SJSA1 (cell line): Measurements from ENCODE around the gene TBCD. TPM values are rescaled to one million over a fixed set of nuclear protein-coding genes. Genes with fewer than 3 reads are reported as not detected.

Source experiments
- DNase-seq, 2 experiments: peaks; one replicate each; pipeline ENCODE4 v3.0.0-alpha.2; 2015 to 2020; ENCODE audit warnings: low spot score in 2 of 2, low read depth in 1 of 2
- H3K27ac ChIP-seq: fragments of 250-450 bp; sonication (Bioruptor Pico); 2 replicates; pipeline ENCODE4 v1.5.1; 2020; ENCODE audit warnings: mild to moderate bottlenecking, moderate library complexity
- H3K27me3 ChIP-seq: fragments of 250-450 bp; sonication (Bioruptor Pico); replicated peaks from 2 replicates; pipeline ENCODE4 v1.5.1; 2020; ENCODE audit warnings: mild to moderate bottlenecking, moderate library complexity
- H3K36me3 ChIP-seq: fragments of 250-450 bp; sonication (Bioruptor Pico); 2 replicates; pipeline ENCODE4 v1.5.1; 2020; ENCODE audit warnings: mild to moderate bottlenecking
- H3K4me1 ChIP-seq: fragments of 250-450 bp; sonication (Bioruptor Pico); replicated peaks from 2 replicates; pipeline ENCODE4 v1.6.1; 2021; ENCODE audit warnings: mild to moderate bottlenecking
- H3K4me3 ChIP-seq: fragments of 250-450 bp; sonication (Bioruptor Pico); 2 replicates; pipeline ENCODE4 v1.5.1; 2020; ENCODE audit warnings: mild to moderate bottlenecking
- H3K9me3 ChIP-seq: fragments of 250-450 bp; sonication (Bioruptor Pico); replicated peaks from 2 replicates; pipeline ENCODE4 v1.5.1; 2020; ENCODE audit warnings: mild to moderate bottlenecking
- total RNA-seq: library from RNA; depleted of rRNA; stranded (reverse); fragments of >200 nt; shearing (Covaris generic); gene quantifications from 2 replicates; pipeline ENCODE4 v1.2.3, GENCODE V29; 2014

TBCD gene
- total RNA-seq, 1 experiment from 2014 or later: 39.4 TPM

- Histone ChIP-seq H3K36me3 (peaks cover 39% of the 10 kb centered on the region), H3K9me3 (peaks cover 4% of the 10 kb centered on the region; the same call in 1 of the 2 replicates), H3K4me1 (peaks cover 12% of the 10 kb centered on the region), H3K27me3 (no peaks in the 10 kb centered on the region), H3K4me3 (no peak overlapping the region), H3K27ac (no peak overlapping the region)
- no peak for DNase-seq
Observed at GRCh38 chr17:82822281-82822680, 70.4 kb downstream of the TBCD start.

GRCh38 chr17:82823004-82823403 lies 71.1 kb downstream of the TBCD start:
- Histone ChIP-seq H3K27me3 (no peaks in the 10 kb centered on the region), H3K4me3 (no peak overlapping the region), H3K9me3 (peaks cover 4% of the 10 kb centered on the region; the same call in 1 of the 2 replicates), H3K4me1 (peaks cover 8% of the 10 kb centered on the region), H3K36me3 (peaks cover 34% of the 10 kb centered on the region), H3K27ac (no peak overlapping the region)
- DNase-seq: no peak

GRCh38 chr17:82825540-82826124 lies 73.8 kb downstream of the TBCD start:
- no peaks in the 10 kb centered on the region for H3K4me1 ChIP-seq
- DNase-seq: no peak

GRCh38 chr17:82826211-82826610 lies 74.3 kb downstream of the TBCD start:
- H3K9me3 ChIP-seq: no peaks in the 10 kb centered on the region
- H3K4me1 ChIP-seq: no peaks in the 10 kb centered on the region
- DNase-seq: no peak
- H3K27ac ChIP-seq: no peak overlapping the region
- no peaks in the 10 kb centered on the region for H3K27me3 ChIP-seq
- H3K36me3 ChIP-seq: peaks cover 33% of the 10 kb centered on the region
- H3K4me3 ChIP-seq: no peak overlapping the region

More at GRCh38 chr17:82825540-82826124, 73.8 kb downstream of the TBCD start:
- no peaks in the 10 kb centered on the region for H3K9me3 ChIP-seq
- no peak overlapping the region for H3K4me3 ChIP-seq
- no peak overlapping the region for H3K27ac ChIP-seq
- peaks cover 31% of the 10 kb centered on the region for H3K36me3 ChIP-seq
- H3K27me3 ChIP-seq: no peaks in the 10 kb centered on the region

- no peak for DNase-seq
- H3K4me3 ChIP-seq: no peak overlapping the region
- H3K4me1 ChIP-seq: no peaks in the 10 kb centered on the region
- H3K27ac ChIP-seq: no peak overlapping the region
- H3K9me3 ChIP-seq: no peaks in the 10 kb centered on the region
- H3K36me3 ChIP-seq: peaks cover 37% of the 10 kb centered on the region
- no peaks in the 10 kb centered on the region for H3K27me3 ChIP-seq
Observed at GRCh38 chr17:82826956-82827355, 75.1 kb downstream of the TBCD start.

GRCh38 chr17:82828875-82829487 lies 77.1 kb downstream of the TBCD start:
- H3K36me3 ChIP-seq: peaks cover 51% of the 10 kb centered on the region
- no peaks in the 10 kb centered on the region for H3K27me3 ChIP-seq
- no peaks in the 10 kb centered on the region for H3K9me3 ChIP-seq
- no peaks in the 10 kb centered on the region for H3K4me1 ChIP-seq
- DNase-seq: no peak
- no peak overlapping the region for H3K4me3 ChIP-seq
- H3K27ac ChIP-seq: no peak overlapping the region

- Histone ChIP-seq H3K36me3 (peaks cover 45% of the 10 kb centered on the region), H3K4me1 (no peaks in the 10 kb centered on the region), H3K27ac (no peak overlapping the region), H3K27me3 (no peaks in the 10 kb centered on the region), H3K9me3 (no peaks in the 10 kb centered on the region), H3K4me3 (no peak overlapping the region)
- DNase-seq: no peak
Observed at GRCh38 chr17:82830249-82830661, 78.4 kb downstream of the TBCD start.

DNA sequence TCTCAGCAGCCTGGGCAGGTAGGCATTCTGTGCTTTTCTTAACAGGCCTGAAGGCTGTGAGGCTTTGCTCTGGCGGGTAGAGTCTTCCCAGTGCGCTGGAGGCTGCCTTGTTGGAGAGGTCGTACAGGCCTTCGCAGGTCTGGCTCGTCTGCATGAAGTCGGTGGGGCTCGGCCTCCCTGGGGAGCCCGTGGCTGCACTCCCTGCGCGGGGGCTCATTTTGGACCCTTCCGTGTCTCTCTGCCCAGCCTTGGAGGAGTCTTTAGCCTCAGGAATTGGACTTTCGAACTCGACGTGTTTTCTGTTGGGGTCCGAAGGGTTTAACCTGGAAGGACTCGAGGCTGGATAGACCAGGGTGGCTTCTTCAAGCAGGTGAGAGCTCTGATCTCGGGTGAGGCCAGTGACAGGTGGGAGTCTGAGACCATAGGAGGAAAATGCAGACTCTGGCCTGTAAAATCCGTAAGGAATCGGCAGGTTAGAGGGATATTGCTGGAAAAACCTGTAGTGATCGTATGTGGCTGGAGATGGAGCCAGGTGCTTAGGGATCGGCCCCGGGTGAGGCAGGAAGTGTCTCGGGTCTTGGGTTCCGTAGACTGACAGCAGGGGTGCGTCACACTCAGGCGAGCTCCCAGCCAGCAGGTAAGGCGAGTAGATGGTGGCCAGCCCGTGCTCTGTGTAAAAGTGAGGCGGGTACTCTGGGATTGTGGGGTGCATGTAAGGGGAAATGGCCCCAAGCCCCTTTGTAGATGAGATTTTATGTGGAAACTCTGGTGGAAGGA lies 79.4 kb downstream of the TBCD start:
- H3K4me3 ChIP-seq: no peak overlapping the region
- DNase-seq: no peak
- 0 out of 2 replicates have a peak, but pooled peaks cover 2% of the 10 kb centered on the region for H3K9me3 ChIP-seq
- H3K27ac ChIP-seq: no peak overlapping the region
- no peaks in the 10 kb centered on the region for H3K4me1 ChIP-seq
- H3K36me3 ChIP-seq: peaks cover 50% of the 10 kb centered on the region
- no peaks in the 10 kb centered on the region for H3K27me3 ChIP-seq

GRCh38 chr17:82831818-82832200 lies 79.9 kb downstream of the TBCD start:
- Histone ChIP-seq H3K9me3 (0 out of 2 replicates have a peak, but pooled peaks cover 2% of the 10 kb centered on the region), H3K36me3 (peaks cover 47% of the 10 kb centered on the region), H3K27me3 (no peaks in the 10 kb centered on the region), H3K4me3 (no peak overlapping the region), H3K27ac (no peak overlapping the region), H3K4me1 (no peaks in the 10 kb centered on the region)
- no peak for DNase-seq

DNA sequence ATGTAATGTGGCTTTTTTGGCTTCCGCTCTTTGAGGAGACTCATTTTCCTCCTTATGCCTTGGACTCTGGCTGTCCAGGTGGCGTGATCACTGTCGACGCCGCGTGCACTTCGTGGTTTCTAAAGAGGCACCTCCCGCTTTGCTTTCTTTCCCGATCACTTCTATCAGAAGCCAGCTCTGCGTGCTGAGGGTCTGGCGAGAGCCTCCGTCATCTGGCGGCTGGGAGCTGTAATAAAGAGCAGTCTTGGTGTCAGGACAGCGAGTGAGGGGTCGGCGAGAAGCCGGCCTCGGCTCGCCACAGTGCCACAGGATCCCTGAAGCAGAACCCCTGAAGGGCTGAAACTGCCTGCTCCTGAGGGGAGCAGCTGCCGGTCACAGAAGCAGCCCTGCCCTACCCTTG lies 80.5 kb downstream of the TBCD start:
- Histone ChIP-seq H3K4me3 (no peak overlapping the region), H3K27me3 (no peaks in the 10 kb centered on the region), H3K27ac (no peak overlapping the region), H3K36me3 (peaks cover 44% of the 10 kb centered on the region), H3K4me1 (no peaks in the 10 kb centered on the region), H3K9me3 (0 out of 2 replicates have a peak, but pooled peaks cover 2% of the 10 kb centered on the region)
- no peak for DNase-seq

GRCh38 chr17:82832881-82833475 lies 81.1 kb downstream of the TBCD start:
- Histone ChIP-seq H3K4me3 (no peak overlapping the region), H3K27me3 (no peaks in the 10 kb centered on the region), H3K4me1 (no peaks in the 10 kb centered on the region), H3K27ac (no peak overlapping the region), H3K9me3 (0 out of 2 replicates have a peak, but pooled peaks cover 2% of the 10 kb centered on the region), H3K36me3 (peaks cover 42% of the 10 kb centered on the region)
- DNase-seq: no peak

GRCh38 chr17:82835122-82835521 lies 83.3 kb downstream of the TBCD start:
- DNase-seq: no peak
- Histone ChIP-seq H3K4me1 (no peaks in the 10 kb centered on the region), H3K9me3 (0 out of 2 replicates have a peak, but pooled peaks cover 2% of the 10 kb centered on the region), H3K27me3 (no peaks in the 10 kb centered on the region), H3K4me3 (no peak overlapping the region), H3K36me3 (peaks cover 32% of the 10 kb centered on the region), H3K27ac (no peak overlapping the region)

DNA sequence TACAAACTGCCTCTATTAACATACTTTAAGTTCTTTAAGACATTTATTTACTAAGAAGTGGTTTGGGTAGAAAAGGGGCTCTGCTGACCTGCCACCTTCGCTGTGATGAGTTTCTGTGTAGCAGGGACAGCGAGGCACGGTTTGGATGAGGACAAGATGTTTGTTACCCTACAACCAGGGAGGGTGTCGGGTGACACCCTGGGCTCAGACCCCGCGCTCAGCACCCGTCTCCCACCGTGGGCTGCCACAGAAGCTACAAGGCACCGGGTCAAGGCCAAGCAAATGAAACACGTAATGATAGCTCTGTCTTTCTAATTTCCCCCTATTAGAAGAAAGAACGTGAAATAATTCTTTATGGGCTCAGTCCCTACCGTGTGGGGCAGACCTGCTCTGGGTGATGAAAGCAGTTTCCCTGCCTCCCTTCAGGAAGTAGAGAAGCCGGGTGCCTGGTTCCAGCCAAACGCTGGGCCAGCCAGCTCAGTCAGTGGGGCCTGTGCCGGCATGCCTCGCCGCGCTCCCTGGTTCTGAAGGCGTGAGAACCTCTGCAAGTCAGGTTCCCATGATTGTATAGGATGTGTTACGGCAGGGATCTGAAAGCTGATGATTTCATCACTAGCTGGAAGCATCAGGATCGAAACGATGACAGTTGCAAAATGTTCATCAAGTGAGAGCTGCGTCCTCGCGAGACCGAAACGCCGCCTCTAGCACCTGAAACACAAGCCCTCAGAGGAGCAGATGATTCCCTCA lies 84.1 kb downstream of the TBCD start:
- H3K27me3 ChIP-seq: no peaks in the 10 kb centered on the region
- no peak for DNase-seq
- H3K36me3 ChIP-seq: peaks cover 26% of the 10 kb centered on the region; the same call in 1 of the 2 replicates
- 0 out of 2 replicates have a peak, but pooled peaks cover 2% of the 10 kb centered on the region for H3K9me3 ChIP-seq
- no peak overlapping the region for H3K4me3 ChIP-seq
- H3K4me1 ChIP-seq: no peaks in the 10 kb centered on the region
- no peak overlapping the region for H3K27ac ChIP-seq
